ENCODE data around the gene SNX18.

SNX18 gene

GRCh38 chr5:54518818-54519508, 1.4 kb downstream of the SNX18 start:
- FAIRE-seq, result no peak
- no peak for TF ChIP-seq CTCF (IDR thresholded peaks at IDR 0.05; ENCODE audit: insufficient read depth, missing control alignments)

GRCh38 chr5:54519509-54519876, 1.9 kb downstream of the SNX18 start:
- TF ChIP-seq CTCF (IDR thresholded peaks at IDR 0.05; ENCODE audit: insufficient read depth, missing control alignments), result no peak
- DNase-seq (ENCODE audit: insufficient read length, low spot score) (no peak), FAIRE-seq (no peak)

More at GRCh38 chr5:54518818-54519508, 1.4 kb downstream of the SNX18 start:
- no peak for DNase-seq (ENCODE audit: insufficient read length, low spot score)

- no peak for FAIRE-seq
- DNase-seq (ENCODE audit: insufficient read length, low spot score), result no peak
- TF ChIP-seq CTCF (IDR thresholded peaks at IDR 0.05; ENCODE audit: insufficient read depth, missing control alignments), result no peak
Observed at GRCh38 chr5:54520438-54520846, 2.9 kb downstream of the SNX18 start.

- DNase-seq (ENCODE audit: insufficient read length, low spot score) (no peak), FAIRE-seq (no peak)
Observed at GRCh38 chr5:54520940-54521339, 3.4 kb downstream of the SNX18 start.

GRCh38 chr5:54521856-54522479, 4.4 kb downstream of the SNX18 start:
- no peak for FAIRE-seq
- no peak for TF ChIP-seq CTCF (IDR thresholded peaks at IDR 0.05; ENCODE audit: insufficient read depth, missing control alignments)
- DNase-seq (ENCODE audit: insufficient read length, low spot score), result no peak

More at GRCh38 chr5:54520940-54521339, 3.4 kb downstream of the SNX18 start:
- no peak for TF ChIP-seq CTCF (IDR thresholded peaks at IDR 0.05; ENCODE audit: insufficient read depth, missing control alignments)

- no peak for TF ChIP-seq CTCF (IDR thresholded peaks at IDR 0.05; ENCODE audit: insufficient read depth, missing control alignments)
- FAIRE-seq, result no peak
- no peak for DNase-seq (ENCODE audit: insufficient read length, low spot score)
Observed at GRCh38 chr5:54523534-54523933, 6.0 kb downstream of the SNX18 start.

- no peak for FAIRE-seq
- no peak for DNase-seq (ENCODE audit: insufficient read length, low spot score)
- no peak for TF ChIP-seq CTCF (IDR thresholded peaks at IDR 0.05; ENCODE audit: insufficient read depth, missing control alignments)
Observed at GRCh38 chr5:54524082-54524481, 6.5 kb downstream of the SNX18 start.

Measured in D721Med (cell line).